ENCODE results near the gene RD3L. TPM values are rescaled to one million over a fixed set of nuclear protein-coding genes. Genes with fewer than 3 reads are reported as not detected.
A peak's percentile ranks its signal among the peaks of the same experiment; 100 is the strongest.

The RD3L gene
- total and polyA plus RNA-seq, 2 of the 13 experiments (the other 11 are each of a cell fraction or from before 2014, with no cell fraction given), result not detected

DNA sequence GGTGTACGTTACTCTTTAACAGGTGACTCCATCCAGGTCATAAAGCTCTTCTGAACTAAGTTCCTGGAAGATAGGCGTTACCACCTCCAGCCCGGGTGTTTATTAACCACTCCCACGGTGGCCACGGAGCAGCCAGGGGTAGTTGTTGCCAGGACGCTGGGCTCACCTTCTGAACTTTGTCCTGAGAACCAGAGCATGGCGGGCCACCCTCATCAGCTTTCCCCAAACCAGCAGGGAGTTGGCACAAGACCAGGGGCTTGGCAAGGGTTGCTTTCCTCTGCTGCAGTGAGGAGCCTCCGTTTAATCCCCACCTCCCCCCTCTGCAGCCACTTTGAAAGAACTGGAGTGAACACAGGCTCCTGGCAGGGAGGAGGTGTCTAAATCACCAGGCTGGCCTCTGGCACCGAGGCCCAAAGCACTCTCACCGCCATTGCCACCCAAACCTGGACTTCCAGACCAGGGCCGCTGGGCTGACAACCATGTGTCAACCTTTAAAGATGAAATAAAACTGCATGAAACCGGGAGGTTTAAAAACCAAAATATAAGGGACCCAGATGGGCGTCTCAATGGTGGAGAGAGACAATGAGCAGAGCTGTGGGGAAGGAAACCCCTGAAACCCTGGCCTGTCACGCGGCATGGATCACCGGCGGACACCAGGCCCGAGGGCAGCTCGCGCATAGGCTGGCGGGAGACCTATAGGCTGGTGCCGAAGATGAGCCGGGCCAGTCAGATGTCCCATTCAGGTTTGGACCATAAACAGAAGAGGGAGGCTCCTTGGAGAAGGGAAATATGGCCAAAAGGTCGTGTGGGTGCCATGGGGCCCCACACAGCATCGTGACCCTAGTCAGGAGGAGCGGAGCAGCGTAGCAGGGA is 45.0 kb downstream of the RD3L start (continued):
- TF ChIP-seq, protein P1, sequence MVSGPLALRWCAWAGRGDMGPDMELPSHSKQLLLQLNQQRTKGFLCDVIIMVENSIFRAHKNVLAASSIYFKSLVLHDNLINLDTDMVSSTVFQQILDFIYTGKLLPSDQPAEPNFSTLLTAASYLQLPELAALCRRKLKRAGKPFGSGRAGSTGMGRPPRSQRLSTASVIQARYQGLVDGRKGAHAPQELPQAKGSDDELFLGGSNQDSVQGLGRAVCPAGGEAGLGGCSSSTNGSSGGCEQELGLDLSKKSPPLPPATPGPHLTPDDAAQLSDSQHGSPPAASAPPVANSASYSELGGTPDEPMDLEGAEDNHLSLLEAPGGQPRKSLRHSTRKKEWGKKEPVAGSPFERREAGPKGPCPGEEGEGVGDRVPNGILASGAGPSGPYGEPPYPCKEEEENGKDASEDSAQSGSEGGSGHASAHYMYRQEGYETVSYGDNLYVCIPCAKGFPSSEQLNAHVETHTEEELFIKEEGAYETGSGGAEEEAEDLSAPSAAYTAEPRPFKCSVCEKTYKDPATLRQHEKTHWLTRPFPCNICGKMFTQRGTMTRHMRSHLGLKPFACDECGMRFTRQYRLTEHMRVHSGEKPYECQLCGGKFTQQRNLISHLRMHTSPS (CRISPR knock-in tag; IDR thresholded peaks at IDR 0.05; ENCODE audit: low read depth), result peak; percentile 44; the same call in 1 of the 2 replicates
- TF ChIP-seq PHF8 (CRISPR knock-in tag; IDR thresholded peaks at IDR 0.05), result 0 out of 2 replicates have a peak, but pooled peaks have one; percentile 21
- TF ChIP-seq HOXA5 (CRISPR knock-in tag; IDR thresholded peaks at IDR 0.05), result peak; percentile 71; the same call in 1 of the 2 replicates
- TF ChIP-seq RFXAP (CRISPR knock-in tag; IDR thresholded peaks at IDR 0.05; ENCODE audit: borderline replicate concordance), result peak; percentile 45; the same call in 1 of the 2 replicates
- TF ChIP-seq, protein P2, sequence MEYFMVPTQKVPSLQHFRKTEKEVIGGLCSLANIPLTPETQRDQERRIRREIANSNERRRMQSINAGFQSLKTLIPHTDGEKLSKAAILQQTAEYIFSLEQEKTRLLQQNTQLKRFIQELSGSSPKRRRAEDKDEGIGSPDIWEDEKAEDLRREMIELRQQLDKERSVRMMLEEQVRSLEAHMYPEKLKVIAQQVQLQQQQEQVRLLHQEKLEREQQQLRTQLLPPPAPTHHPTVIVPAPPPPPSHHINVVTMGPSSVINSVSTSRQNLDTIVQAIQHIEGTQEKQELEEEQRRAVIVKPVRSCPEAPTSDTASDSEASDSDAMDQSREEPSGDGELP (IDR thresholded peaks at IDR 0.05; ENCODE audit: borderline replicate concordance, low read depth), result peak; percentile 45; the same call in 1 of the 2 replicates
- TF ChIP-seq NR2F6 (IDR thresholded peaks at IDR 0.05), result no peak
- peak; percentile 38; the same call in 1 of the 2 replicates for TF ChIP-seq NR2F6 (CRISPR knock-in tag; IDR thresholded peaks at IDR 0.05)
- TF ChIP-seq, protein P3, sequence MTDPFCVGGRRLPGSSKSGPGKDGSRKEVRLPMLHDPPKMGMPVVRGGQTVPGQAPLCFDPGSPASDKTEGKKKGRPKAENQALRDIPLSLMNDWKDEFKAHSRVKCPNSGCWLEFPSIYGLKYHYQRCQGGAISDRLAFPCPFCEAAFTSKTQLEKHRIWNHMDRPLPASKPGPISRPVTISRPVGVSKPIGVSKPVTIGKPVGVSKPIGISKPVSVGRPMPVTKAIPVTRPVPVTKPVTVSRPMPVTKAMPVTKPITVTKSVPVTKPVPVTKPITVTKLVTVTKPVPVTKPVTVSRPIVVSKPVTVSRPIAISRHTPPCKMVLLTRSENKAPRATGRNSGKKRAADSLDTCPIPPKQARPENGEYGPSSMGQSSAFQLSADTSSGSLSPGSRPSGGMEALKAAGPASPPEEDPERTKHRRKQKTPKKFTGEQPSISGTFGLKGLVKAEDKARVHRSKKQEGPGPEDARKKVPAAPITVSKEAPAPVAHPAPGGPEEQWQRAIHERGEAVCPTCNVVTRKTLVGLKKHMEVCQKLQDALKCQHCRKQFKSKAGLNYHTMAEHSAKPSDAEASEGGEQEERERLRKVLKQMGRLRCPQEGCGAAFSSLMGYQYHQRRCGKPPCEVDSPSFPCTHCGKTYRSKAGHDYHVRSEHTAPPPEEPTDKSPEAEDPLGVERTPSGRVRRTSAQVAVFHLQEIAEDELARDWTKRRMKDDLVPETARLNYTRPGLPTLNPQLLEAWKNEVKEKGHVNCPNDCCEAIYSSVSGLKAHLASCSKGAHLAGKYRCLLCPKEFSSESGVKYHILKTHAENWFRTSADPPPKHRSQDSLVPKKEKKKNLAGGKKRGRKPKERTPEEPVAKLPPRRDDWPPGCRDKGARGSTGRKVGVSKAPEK (CRISPR knock-in tag; IDR thresholded peaks at IDR 0.05; ENCODE audit: borderline replicate concordance), result no peak
- TF ChIP-seq PHF21A (CRISPR knock-in tag; IDR thresholded peaks at IDR 0.05), result 0 out of 2 replicates have a peak, but pooled peaks have one; percentile 24
- no peak for TF ChIP-seq ELF4 (CRISPR knock-in tag; IDR thresholded peaks at IDR 0.05; ENCODE audit: borderline replicate concordance)
- peak; percentile 48; the same call in 1 of the 2 replicates for TF ChIP-seq POLR2G (IDR thresholded peaks at IDR 0.05; ENCODE audit: low read depth, low read length)
- 0 out of 2 replicates have a peak, but pooled peaks have one; percentile 31 for TF ChIP-seq ZNF644 (CRISPR knock-in tag; IDR thresholded peaks at IDR 0.05; ENCODE audit: low read depth)
- 0 out of 2 replicates have a peak, but pooled peaks have one; percentile 8 for TF ChIP-seq ZNF350 (CRISPR knock-in tag; IDR thresholded peaks at IDR 0.05; ENCODE audit: borderline replicate concordance, low read depth)
- TF ChIP-seq, protein P4, sequence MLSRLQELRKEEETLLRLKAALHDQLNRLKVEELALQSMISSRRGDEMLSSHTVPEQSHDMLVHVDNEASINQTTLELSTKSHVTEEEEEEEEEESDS (CRISPR knock-in tag; IDR thresholded peaks at IDR 0.05; ENCODE audit: borderline replicate concordance), result no peak
- no peak for TF ChIP-seq ZBTB8A (CRISPR knock-in tag; IDR thresholded peaks at IDR 0.05; ENCODE audit: borderline replicate concordance, low read depth)
- TF ChIP-seq, protein P5, sequence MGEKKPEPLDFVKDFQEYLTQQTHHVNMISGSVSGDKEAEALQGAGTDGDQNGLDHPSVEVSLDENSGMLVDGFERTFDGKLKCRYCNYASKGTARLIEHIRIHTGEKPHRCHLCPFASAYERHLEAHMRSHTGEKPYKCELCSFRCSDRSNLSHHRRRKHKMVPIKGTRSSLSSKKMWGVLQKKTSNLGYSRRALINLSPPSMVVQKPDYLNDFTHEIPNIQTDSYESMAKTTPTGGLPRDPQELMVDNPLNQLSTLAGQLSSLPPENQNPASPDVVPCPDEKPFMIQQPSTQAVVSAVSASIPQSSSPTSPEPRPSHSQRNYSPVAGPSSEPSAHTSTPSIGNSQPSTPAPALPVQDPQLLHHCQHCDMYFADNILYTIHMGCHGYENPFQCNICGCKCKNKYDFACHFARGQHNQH (CRISPR knock-in tag; IDR thresholded peaks at IDR 0.05), result 0 out of 2 replicates have a peak, but pooled peaks have one; percentile 27
- TF ChIP-seq, protein P6, sequence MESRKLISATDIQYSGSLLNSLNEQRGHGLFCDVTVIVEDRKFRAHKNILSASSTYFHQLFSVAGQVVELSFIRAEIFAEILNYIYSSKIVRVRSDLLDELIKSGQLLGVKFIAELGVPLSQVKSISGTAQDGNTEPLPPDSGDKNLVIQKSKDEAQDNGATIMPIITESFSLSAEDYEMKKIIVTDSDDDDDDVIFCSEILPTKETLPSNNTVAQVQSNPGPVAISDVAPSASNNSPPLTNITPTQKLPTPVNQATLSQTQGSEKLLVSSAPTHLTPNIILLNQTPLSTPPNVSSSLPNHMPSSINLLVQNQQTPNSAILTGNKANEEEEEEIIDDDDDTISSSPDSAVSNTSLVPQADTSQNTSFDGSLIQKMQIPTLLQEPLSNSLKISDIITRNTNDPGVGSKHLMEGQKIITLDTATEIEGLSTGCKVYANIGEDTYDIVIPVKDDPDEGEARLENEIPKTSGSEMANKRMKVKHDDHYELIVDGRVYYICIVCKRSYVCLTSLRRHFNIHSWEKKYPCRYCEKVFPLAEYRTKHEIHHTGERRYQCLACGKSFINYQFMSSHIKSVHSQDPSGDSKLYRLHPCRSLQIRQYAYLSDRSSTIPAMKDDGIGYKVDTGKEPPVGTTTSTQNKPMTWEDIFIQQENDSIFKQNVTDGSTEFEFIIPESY (CRISPR knock-in tag; IDR thresholded peaks at IDR 0.05), result peak; percentile 68; the same call in 1 of the 2 replicates
- peak; percentile 51; the same call in 1 of the 2 replicates for TF ChIP-seq RARA (CRISPR knock-in tag; IDR thresholded peaks at IDR 0.05)
- TF ChIP-seq GATAD2A (CRISPR knock-in tag; IDR thresholded peaks at IDR 0.05), result peak; percentile 38
- 0 out of 2 replicates have a peak, but pooled peaks have one; percentile 28 for TF ChIP-seq FOXA3 (CRISPR knock-in tag; IDR thresholded peaks at IDR 0.05)
